HG02981 (cell line): ENCODE measurements around the gene NTSR2.
"Not testable (repeated sequence)": the region's sequence is repeated elsewhere in the genome, so short reads cannot be mapped to it uniquely, and the experiment has no call there.

ENCODE experiments used
- ATAC-seq: cut with Tn5 transposase; IDR thresholded peaks from one replicate; pipeline ENCODE4 v1.9.1; 2021; ENCODE audit warnings: mild to moderate bottlenecking, moderate library complexity; ENCODE audit not compliant: unreplicated experiment

NTSR2 gene

DNA sequence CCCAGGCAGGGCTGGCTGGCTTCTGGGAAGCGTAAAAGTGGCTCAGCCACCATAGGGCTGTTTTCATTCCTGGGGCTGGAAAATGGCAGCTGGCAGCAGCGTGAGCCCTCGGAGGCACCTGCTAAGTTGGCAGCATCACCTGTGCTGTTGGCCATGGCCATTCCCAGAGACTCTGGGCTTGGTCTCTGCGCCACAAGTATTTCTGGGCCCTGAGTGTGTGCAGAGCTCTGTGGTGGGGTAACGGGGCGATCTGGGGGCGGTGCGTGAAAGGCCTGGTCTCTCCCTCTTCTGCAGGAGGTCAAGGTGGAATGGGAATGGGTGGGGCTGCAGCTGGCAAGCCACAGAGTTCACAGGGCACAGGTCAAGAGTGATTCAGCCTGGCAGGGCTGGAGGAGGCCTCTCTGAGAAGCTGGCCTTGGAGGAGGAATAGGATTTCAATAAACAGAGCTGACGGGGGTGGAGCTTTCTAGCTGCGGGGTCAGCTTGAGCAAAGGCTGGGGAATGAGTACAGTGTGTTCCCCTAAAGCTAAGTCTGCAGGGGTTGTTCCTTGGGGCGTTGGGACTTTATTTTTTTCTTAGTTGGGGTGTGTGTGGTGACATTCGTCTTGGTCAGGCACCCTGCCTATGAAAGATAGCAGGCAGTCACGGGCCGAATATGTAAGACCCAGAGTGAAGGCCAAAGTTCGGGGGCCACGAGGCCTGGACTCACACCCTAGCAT lies 10.3 kb upstream of the NTSR2 start:
- no peak for ATAC-seq

DNA sequence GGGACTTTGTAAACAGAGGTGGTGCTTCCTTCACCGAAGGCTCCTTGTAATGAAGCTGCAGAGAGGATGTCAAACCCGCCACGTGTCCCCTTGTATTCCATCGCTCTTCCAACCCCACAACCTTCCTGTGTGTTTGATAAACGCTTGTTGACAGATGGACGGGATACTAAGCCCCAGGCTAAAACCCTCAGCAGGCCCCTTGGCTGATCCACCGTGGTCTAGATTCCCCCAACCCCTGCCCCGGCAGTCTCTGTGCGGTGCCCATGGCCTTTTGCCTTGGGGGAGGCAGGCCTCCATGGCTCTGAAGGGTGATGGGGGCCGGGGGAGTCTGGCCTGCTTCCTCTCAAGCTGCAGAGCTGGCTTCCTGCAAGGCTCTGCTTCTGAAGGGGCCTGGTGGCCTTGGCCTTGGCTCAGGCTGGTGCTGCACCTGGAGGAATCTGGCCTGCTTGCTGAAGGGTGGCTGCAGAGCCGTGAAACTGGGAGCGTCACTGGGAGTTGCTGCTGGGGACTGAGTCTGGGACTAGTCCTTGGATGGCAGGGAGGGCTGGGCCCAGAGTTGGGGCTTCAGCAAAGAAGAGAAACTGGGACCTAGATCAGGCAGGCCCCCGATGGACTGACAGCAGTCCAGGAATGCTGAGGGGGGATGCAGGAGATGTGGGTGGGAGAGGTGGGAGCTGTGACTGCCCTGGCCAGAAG lies 9.6 kb upstream of the NTSR2 start:
- ATAC-seq: no peak

DNA sequence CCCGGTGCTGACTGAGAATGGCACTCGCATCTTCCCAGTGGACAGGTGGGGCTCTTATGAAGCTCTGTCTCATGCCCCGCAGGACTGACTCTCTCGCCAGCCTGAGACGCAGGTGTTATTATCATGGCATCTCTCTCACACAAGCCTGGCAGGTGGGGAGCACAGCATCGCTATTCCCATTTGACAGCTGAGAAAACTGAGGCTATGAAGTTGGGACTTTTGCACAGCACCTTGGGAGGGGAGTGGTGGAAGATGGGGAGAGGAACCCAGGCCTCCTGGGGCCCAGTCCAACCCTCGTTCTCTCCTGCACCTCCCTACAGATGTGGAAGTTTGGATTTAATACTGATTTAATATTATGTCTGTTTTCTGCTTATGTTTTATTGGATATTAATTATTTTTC lies 9.0 kb upstream of the NTSR2 start:
- no peak for ATAC-seq

DNA sequence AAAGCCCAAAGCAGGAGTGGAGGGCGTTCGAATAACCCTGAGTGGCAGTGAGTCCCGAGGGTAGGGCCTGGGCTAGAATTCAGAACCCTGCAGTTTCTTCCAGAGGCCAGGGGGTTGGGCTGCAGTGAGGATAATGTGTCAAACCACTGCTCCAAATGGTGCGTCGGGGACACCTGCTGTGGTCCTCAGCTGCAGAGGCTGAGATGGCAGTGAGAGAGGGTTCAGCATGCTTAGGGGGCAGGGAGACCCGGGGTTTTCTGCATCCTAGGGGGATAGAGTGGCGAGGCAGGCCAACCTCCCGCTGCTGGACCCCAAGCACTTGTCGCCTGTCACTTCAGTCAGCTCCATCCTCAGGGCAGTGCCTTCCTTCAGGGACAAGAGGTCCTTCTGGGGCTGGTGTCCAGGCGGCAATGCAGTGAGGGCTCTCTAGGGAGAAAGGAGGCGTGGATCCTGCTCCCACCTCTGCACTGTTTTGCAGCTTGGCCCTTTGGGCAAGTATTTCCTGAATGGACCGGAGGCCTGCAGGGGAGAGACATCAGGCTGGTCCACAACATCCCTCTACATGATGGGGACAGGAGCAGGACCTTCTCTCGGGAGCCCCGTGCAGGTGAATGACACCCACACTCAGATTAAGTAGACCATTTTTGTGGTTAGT lies 8.4 kb upstream of the NTSR2 start:
- no peak for ATAC-seq

DNA sequence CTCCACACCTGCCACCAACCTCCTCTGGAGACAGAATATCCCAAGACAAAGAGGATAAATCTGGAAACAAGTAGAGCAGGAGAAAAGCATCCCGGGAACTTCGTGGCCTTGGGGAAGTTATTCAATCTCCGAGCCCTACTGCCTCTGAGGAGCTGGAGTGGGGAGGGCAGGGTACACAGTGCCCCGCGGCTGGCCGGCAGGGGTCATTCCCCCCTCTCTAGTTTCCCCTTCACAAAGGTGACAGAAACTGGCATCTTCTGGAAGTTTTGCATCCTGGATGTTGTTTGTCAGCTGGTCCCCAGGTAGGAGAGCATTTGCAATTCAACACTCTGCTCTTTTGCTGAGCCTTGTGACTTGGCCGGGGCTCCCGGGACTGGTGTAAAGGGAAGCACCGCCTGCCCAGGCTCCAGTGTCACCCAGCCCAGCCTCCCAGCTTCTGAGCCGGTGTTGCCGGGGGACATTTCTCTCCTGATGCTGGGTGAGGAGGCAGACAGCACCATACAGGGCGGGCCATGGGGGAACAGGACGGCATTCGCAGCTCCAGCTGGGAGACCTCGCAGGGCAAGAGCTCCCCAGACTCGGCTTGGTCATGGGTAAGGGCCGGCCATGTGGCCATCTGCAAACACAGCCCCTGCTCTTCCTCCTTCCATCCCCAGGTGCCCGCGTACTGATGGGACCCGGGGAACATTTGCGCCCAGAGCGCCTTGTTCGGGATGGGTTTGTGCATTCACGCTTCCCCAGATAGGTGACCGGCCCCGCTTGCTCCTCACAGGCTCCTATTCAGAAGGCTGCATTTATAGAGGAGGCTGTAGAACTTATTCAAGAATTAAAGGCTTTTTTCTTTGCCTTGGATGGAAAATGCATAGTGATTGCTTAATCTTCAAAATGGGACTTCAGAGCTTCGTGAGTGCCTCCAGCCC lies 7.4 kb upstream of the NTSR2 start:
- no peak for ATAC-seq

DNA sequence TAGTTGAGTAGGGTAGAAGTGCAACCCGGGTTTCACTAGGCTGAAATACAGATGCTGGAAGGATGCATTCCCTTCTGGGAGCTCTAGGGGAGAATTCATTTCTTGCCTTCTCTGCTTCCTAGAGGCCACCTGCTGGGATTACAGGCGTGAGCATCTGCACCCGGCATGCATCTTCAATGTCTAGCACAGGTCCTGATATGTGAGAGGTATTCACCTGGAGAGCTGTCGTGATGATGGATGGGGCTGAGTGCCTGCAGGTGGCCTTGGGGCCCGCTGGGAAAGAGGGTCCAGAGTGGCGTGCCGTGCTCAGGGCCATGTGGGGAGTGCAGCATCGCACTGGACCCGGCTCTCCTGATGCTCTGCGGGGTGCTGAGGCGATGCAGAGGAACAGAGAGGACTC lies 6.6 kb upstream of the NTSR2 start:
- no peak for ATAC-seq

DNA sequence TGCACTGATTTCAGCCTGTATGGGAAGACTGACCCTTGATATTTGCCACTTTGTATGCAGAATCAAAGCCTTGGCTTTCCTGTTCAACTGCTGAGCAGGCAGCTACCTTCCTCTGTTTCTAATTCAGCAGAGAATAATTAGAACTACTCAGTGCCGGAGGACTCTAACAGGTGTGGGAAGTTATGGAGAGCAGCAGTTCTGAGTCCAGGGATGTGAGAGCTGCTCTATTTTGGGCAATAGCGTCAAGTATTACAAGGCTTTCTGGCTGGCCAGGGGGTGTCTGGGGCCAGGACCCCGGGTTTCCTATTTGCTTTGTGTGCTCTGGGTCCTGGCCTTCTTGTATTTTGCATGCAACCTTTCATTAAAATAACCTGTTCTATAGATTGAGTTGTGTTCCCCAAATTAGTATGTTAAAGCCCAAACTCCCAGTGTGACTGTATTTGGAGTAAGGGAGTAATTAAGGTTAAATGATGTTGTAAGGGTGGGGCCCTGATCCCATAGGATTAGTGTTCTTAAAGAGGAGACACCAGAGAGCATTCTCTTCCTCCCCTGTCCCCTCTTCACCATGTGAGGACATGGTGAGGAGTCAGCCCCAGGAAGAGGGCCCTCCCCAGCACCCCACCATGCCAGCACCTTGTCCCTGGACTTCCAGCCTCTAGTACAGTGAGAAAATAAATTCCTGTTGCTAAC lies 5.6 kb upstream of the NTSR2 start:
- no peak for ATAC-seq

DNA sequence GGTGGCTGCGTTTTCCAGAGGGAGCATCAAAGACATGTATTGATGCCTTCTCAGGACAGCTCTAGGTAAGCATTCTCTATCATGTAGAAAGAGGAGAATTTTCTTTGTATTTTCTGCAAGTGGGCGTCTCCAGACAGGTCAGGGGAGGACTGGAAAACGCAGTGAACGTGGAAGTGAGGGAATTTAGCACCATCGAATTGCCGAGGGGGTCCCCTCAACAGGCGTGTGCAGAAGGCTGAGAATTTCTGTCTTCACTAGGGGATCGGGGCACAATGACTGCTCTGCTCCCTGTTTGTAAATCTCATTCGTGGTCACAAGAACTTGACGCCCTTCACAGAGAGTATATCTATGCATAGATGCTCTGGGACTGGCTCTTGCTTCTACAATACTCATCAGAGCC lies 5.0 kb upstream of the NTSR2 start:
- no peak for ATAC-seq

DNA sequence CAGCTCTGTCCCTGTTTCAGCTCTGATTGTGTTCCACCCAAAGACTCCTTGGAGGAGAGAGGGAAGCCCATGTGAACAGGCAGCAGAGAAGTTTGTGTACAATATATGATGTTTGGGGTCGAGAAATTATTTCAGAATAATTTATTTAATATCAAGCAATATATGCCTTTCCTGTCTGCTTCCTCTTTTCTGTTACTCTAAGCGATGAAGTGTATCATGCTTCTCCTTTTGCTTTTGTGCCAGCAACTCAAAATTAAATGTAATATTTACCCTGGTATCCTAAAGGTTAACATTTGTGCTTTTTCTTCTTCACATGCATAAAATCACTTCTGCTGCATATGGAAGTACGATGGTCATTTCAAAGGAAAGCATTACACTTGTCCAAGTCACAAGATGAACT lies 2.4 kb upstream of the NTSR2 start:
- ATAC-seq: no peak

DNA sequence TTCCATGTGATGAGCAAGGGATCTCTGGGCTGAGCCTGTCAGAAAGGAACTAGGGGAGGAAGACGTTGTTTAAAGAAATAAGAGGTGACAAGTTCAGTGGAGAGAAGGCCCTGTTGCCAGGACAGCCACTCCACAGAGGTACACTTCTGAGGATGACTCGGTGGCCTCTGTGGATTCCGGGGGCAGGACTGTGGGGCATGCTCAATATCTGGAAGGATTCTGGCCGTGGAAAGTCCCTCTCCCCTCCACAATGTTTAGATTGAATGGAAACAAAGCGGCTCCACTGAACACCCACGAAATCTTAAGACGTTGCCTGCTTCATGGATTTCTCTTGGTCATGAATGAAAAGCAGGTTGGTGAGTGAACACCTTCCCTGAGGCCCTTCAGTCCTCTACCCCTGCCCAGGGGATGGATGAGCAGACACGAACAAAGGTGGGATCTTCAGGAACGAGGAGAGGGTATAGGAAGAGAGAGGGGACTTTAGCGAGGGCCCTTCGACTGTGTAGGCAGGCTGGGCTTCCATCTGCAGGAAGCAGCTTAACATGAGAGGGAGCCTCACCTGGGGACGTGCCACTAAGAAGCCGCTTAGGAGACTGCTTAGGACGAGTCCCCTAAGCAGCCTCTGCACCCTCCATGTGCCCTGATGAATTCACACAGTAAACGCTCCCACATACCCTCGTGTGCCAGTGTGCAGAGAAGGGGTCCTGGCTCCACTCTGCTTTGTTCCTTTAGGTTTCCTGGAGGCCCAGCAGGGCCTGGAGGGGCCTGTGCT lies 1.9 kb downstream of the NTSR2 start:
- ATAC-seq: no peak

DNA sequence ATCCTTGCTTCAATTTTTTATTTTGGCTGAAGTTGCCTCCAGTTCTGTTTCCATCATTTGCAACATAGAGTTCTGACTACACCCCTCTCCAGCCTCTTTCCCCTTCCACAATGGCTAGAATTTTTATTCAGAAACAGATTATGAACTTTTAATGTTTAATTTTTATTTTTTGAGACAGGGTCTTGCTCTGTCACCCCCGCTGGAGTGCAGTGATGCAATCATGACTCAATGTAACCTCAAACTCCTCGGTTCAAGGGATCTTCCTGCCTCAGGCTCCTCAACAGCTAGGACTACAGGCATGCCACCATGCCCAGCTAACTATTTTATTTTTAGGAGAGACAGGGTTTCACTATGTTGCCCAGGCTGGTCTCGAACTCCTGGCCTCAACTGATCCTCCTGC lies 2.8 kb downstream of the NTSR2 start:
- ATAC-seq: no peak

DNA sequence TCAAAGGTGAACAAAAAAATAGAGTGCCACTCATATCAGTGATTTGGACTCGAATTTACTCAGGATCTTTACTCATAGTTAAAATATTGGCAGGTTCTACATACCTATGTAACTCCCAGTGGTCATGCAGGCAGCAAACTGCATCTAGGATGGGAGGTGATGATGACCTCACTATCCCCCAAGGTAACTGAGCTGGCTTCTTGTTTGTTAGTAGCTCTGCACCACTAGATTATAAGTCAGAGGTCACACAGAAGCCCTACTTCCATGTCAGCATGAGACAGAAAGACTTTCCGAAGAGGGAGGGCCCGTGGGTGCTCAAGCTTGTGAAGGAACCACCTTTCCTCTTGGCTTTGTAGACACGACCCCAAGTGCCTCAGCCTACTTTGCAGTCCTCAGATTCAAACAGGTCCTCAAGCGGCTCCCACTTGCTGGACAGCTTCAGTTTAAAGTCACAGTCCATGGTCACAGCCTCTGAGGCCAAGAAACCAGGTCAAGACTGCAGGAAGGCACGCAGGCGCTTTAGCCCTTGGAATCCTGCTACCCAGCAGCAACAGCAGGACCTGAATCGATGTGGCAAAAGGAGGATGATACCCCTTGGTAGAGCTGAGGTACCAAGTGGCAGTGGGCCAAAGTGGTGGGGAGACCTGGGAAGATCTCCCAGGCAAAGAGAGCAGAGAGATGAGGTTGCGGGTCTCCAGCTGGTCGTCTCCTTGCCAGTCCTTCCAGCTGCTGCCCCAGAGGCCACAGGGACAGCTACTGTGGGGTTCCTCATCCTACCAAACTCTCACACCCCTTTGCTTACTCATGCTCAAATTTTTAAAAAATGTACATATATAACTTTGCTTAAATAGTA lies 4.3 kb downstream of the NTSR2 start:
- ATAC-seq: no peak

DNA sequence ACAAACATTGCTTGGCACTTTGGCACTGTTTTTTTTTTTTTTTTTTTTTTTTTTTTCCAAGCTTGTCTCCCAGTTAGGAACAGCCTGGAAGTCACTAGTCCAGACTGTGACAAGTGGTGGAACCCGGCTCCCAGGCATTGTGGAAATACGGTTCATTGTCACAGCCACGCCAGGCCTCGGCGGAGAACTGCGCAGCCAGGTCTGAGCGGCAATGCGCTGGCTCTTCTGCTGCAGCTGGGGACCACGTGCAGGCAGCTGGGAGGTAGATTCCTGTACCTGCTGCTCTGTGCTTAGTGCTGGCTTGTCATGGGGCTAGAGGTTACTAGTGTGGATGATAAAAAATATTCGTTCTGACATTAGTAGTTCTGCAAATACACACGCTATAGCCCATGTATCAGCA lies 5.0 kb downstream of the NTSR2 start:
- ATAC-seq: no peak

DNA sequence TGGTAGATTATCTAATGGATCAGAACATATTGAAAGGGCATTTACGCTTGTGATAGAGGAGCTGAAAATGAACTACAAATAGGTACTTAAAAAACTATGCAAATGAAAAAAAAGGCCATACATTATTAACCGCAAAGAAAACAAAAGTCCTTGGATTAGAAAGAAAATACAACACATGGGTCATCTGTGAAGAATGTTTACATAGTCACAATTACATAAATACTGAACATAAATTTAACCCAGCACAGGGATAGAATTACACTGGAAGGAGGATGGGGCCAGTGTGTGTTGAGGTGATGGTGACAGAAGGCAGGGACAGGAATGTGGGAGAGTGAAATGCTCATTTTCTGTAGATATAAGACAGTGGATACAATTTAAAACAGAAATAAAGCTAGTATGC lies 6.6 kb downstream of the NTSR2 start:
- no peak for ATAC-seq

DNA sequence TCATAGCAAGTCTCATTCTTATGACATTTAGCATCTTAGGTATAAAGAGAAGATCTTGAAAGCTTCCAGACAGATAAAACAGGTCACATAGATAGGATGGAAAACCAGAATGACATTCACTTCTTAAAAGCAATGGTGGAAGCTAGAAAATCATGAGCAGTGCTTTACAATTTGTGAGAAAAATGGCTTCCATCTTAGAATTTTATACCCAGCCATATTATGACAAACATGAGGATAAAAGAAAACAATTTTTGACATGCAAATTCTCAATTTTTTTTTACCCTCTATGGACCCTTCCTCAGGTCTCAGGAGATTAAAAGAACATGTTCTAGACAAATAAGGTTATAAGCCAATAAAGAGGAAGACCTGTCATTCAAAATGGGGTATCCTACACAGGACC lies 7.1 kb downstream of the NTSR2 start:
- ATAC-seq: no peak

DNA sequence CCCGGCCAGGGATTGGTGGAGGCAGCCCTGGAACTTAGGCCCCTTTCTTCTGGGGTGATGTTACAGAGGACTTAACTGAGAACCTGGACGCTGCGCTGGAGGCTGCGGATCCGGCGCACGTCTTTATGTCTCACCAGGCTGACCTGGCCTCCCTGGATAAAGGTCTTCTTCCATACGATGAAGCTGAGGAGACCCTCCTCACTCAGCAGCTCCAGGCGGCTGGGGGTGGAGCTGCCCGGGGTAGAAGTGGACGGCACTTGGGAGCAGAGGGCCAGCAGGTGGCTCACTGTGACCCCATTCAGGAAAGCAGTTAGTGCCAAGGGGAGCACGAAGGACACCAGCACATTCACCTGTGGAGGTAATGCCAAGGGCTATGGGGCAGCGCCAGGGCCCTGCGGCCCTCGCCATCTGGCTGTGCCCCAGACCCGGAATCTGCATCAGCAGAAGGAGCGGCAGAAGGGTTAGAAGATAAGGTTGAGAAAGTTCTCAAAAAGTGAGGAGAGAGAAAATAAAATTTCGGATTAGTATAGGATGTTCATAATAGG lies 8.0 kb downstream of the NTSR2 start:
- no peak for ATAC-seq

DNA sequence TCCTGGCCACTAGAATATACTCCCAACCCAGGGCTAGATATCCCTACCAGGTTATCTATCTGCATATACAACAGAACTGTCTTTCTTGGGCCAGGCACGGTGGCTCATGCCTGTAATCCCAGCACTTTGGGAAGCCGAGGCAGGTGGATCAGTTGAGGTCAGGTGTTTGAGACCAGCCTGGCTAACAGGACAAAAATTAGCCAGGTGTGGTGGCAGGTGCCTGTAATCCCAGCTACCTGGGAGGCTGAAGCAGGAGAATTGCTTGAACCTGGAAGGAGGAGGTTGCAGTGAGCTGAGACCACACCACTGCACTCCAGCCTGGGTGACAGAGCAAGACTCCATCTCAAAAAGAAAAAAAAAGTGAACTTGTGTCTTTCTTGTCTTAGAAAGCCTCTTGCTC lies 9.6 kb downstream of the NTSR2 start:
- ATAC-seq: not testable (repeated sequence)

DNA sequence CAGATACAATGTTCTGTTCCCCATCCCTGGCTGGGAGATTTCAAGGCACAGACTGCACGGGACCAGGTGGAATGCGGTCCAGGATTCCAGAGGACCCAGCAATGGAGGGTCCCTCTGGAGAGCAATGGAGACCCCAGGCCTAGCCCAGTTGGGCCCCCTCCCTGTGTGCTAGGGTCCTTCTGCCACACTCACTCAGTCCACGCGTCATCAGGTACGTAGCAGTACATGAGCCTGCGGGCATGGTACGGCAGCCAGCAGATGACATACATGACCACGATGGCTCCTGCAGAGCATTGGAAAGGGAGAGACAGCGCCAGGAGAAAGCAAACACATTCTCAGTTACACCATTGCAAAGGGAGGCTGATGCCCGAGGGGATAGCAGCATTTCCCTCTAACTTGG lies 10.1 kb downstream of the NTSR2 start:
- ATAC-seq: no peak

DNA sequence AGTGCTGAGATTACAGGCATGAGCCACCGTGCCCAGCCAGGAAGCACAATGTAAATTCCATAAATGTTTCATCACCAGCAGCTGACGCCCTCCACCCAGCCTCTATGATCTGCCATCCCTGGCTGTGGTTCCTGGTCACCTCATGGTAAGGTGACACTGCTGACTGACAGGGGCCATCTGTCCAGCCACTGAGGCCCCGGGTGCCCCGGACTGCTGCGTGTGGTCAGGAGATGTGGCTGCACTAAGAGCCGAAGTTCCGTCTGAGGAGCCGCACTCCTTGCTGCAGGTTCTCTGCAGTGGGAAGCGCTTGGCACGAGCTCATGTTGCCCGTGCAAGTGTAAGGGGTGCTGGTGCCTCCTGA lies 10.9 kb downstream of the NTSR2 start:
- ATAC-seq: no peak
